ENCODE data around the gene ANKRD13D. TPM values are rescaled to one million over a fixed set of nuclear protein-coding genes. Genes with fewer than 3 reads are reported as not detected.

The ANKRD13D gene
- total RNA-seq, 4 donors from 2014 or later = 7.4 to 63.7 (median 22.5) TPM

DNA sequence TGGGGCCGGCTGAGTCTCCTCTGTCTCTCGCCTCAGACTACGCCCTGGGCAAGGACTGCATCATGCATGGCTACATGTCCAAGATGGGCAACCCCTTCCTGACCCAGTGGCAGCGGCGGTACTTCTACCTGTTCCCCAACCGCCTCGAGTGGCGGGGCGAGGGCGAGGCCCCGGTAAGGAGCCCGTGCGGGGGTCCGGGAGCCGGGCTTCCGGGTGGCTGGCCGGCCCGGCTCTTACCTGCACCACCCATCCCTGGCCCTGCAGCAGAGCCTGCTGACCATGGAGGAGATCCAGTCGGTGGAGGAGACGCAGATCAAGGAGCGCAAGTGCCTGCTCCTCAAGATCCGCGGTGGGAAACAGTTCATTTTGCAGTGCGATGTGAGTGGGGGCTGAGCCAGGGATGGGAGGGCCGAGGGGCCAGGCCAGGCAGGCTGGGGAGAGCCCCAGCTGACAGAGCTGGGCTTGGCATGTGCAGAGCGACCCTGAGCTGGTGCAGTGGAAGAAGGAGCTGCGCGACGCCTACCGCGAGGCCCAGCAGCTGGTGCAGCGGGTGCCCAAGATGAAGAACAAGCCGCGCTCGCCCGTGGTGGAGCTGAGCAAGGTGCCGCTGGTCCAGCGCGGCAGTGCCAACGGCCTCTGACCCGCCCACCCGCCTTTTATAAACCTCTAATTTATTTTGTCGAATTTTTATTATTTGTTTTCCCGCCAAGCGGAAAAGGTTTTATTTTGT, 4.1 kb upstream of the ANKRD13D start:
- Histone ChIP-seq H3K9me3 (no peaks in the 10 kb centered on the region), H3K4me3 (no peak overlapping the region), H3K36me3 (no peaks in the 10 kb centered on the region), H3K27me3 (no peaks in the 10 kb centered on the region), H3K4me1 (peaks cover 7 to 10% of the 10 kb centered on the region in 2 donors), H3K27ac (no peak overlapping the region)
- TF ChIP-seq POLR2A (IDR thresholded peaks at IDR 0.05) = no peak
- TF ChIP-seq, protein P1, sequence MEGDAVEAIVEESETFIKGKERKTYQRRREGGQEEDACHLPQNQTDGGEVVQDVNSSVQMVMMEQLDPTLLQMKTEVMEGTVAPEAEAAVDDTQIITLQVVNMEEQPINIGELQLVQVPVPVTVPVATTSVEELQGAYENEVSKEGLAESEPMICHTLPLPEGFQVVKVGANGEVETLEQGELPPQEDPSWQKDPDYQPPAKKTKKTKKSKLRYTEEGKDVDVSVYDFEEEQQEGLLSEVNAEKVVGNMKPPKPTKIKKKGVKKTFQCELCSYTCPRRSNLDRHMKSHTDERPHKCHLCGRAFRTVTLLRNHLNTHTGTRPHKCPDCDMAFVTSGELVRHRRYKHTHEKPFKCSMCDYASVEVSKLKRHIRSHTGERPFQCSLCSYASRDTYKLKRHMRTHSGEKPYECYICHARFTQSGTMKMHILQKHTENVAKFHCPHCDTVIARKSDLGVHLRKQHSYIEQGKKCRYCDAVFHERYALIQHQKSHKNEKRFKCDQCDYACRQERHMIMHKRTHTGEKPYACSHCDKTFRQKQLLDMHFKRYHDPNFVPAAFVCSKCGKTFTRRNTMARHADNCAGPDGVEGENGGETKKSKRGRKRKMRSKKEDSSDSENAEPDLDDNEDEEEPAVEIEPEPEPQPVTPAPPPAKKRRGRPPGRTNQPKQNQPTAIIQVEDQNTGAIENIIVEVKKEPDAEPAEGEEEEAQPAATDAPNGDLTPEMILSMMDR (IDR thresholded peaks at IDR 0.05) = no peak
- intact Hi-C loops (cut with DNase I; ENCODE audit: low total_unique reads) = no loop called here
- DNase-seq = no peak

DNA sequence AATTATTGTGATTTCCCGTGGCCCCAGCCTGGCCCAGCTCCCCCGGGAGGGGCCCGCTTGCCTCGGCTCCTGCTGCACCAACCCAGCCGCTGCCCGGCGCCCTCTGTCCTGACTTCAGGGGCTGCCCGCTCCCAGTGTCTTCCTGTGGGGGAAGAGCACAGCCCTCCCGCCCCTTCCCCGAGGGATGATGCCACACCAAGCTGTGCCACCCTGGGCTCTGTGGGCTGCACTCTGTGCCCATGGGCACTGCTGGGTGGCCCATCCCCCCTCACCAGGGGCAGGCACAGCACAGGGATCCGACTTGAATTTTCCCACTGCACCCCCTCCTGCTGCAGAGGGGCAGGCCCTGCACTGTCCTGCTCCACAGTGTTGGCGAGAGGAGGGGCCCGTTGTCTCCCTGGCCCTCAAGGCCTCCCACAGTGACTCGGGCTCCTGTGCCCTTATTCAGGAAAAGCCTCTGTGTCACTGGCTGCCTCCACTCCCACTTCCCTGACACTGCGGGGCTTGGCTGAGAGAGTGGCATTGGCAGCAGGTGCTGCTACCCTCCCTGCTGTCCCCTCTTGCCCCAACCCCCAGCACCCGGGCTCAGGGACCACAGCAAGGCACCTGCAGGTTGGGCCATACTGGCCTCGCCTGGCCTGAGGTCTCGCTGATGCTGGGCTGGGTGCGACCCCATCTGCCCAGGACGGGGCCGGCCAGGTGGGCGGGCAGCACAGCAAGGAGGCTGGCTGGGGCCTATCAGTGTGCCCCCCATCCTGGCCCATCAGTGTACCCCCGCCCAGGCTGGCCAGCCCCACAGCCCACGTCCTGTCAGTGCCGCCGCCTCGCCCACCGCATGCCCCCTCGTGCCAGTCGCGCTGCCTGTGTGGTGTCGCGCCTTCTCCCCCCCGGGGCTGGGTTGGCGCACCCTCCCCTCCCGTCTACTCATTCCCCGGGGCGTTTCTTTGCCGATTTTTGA, 3.3 kb upstream of the ANKRD13D start:
- Histone ChIP-seq H3K4me1 (peaks cover 7 to 10% of the 10 kb centered on the region in 2 donors), H3K9me3 (no peaks in the 10 kb centered on the region), H3K36me3 (no peaks in the 10 kb centered on the region), H3K27me3 (no peaks in the 10 kb centered on the region), H3K27ac (peak overlapping the region; percentile 89 to 93), H3K4me3 (no peak overlapping the region)
- TF ChIP-seq POLR2A (IDR thresholded peaks at IDR 0.05) = no peak
- TF ChIP-seq, protein P1 (IDR thresholded peaks at IDR 0.05) = no peak
- DNase-seq = no peak
- intact Hi-C loops (cut with DNase I; ENCODE audit: low total_unique reads) = no loop called here

DNA sequence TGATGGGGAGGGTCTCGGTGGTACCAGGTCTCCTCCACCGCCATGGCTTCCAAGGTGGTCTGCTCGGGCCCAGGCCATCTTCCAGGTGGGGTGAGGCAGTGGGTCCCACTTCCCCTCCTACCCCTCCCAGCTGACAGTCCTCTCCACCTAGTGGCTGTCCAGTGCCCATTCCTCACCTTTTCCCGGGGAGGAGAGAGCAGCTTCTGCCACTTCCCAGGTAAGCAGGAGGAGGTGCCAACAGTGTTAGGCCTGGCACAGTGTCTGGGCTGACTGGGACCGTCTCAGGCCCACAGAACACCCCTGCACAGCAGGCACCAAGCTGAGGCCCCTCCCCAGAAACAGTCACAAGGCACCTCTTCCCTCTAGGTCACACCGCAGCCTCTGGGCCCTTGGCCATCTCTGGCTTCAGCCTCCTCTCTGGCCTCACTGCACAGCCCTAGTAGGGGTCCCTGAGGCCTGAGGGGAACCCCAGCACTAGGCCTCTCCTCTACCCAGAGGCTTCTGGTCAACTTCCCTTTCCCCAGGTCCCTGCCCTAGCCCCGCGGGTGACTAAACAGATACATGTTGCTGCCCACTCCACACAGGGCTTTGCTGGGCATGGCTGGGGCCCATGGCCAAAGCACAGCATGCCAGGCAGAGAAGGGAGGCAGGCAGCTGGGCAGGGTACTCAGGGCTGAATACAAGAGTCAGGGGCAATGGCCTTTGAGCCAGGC, 2.3 kb upstream of the ANKRD13D start:
- Histone ChIP-seq H3K4me1 (peaks cover 7 to 10% of the 10 kb centered on the region in 2 donors), H3K36me3 (no peaks in the 10 kb centered on the region), H3K4me3 (no peak overlapping the region), H3K27ac (peak overlapping the region; percentile 89 to 93), H3K9me3 (no peaks in the 10 kb centered on the region), H3K27me3 (no peaks in the 10 kb centered on the region)
- TF ChIP-seq, protein P1 (IDR thresholded peaks at IDR 0.05) = no peak
- TF ChIP-seq POLR2A (IDR thresholded peaks at IDR 0.05) = no peak
- intact Hi-C loops (cut with DNase I; ENCODE audit: low total_unique reads) = no loop called here
- no peak for DNase-seq

DNA sequence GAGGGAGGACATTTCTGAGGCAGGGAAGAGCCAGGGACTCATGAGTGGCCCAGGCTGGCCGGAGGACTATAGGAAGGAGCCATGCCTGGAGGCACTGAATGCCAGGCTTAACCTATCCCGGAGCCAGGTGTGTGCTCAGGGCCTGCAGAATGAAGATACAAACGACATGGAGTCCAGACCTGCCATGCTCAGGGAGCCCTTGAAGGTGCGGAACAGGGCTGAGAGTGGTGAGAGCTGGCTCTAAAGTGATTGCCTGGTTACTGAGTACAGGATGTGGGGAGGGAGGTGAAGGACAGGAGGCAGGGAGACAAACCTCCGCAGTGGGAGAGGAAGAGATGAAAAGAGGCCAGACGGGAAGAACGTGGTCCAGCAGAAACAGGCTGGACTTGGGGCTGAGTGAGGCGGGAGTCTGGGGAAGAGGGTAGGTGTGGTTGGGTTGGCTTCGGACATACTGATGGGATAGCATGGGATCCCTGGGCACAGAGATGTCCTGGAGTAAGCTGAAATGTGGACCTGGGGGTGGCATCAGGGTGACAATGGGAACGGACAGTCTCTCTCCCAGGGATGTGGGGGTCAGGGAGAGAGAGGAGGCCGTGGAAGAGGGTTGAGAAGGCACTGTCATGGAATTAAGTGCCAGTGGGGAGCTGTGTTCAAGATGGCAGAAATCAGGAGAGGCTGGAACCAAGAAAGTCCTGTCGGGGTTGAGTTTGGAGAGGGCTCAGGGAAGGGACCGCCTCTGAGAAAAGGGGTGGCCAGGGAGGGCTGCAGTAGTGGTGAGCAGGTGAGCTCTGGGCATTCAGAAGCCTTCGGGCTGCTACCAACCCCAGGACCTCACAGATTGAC, 1.5 kb upstream of the ANKRD13D start:
- Histone ChIP-seq H3K27ac (peak overlapping the region; percentile 89 to 93), H3K36me3 (no peaks in the 10 kb centered on the region), H3K27me3 (no peaks in the 10 kb centered on the region), H3K4me1 (peaks cover 7 to 10% of the 10 kb centered on the region in 2 donors), H3K4me3 (peak overlapping the region; percentile 80 to 94), H3K9me3 (no peaks in the 10 kb centered on the region)
- TF ChIP-seq, protein P1 (IDR thresholded peaks at IDR 0.05) = no peak
- no peak for TF ChIP-seq POLR2A (IDR thresholded peaks at IDR 0.05)
- intact Hi-C loops (cut with DNase I; ENCODE audit: low total_unique reads) = no loop called here
- no peak for DNase-seq
